NCI-H748 (cell line): ENCODE data around the gene GCN1.

ENCODE experiments used
- DNase-seq: peaks from one replicate; lab custom pipeline; 2025; ENCODE audit not compliant: unreplicated experiment; lab: John Stamatoyannopoulos, UW

The GCN1 gene

GRCh38 chr12:120150919-120151525 is 43.5 kb downstream of the GCN1 start:
- DNase-seq, result no peak

- no peak for DNase-seq
Measured at GRCh38 chr12:120148011-120148410, 46.5 kb downstream of the GCN1 start.

GRCh38 chr12:120145164-120145563 is 49.4 kb downstream of the GCN1 start:
- no peak for DNase-seq

GRCh38 chr12:120144215-120144614 is 50.3 kb downstream of the GCN1 start:
- no peak for DNase-seq

GRCh38 chr12:120142231-120142877 is 52.2 kb downstream of the GCN1 start:
- no peak for DNase-seq

GRCh38 chr12:120141336-120141735 is 53.2 kb downstream of the GCN1 start:
- DNase-seq, result no peak

GRCh38 chr12:120140603-120141002 is 53.9 kb downstream of the GCN1 start:
- DNase-seq, result no peak

GRCh38 chr12:120139958-120140357 is 54.6 kb downstream of the GCN1 start:
- no peak for DNase-seq

- no peak for DNase-seq
Measured at GRCh38 chr12:120138366-120138765, 56.1 kb downstream of the GCN1 start.

- DNase-seq, result no peak
Measured at GRCh38 chr12:120137833-120138232, 56.7 kb downstream of the GCN1 start.

- no peak for DNase-seq
Measured at GRCh38 chr12:120136093-120136770, 58.3 kb downstream of the GCN1 start.

- DNase-seq, result no peak
Measured at GRCh38 chr12:120134307-120134980, 60.1 kb downstream of the GCN1 start.

GRCh38 chr12:120132863-120133385 is 61.6 kb downstream of the GCN1 start:
- DNase-seq, result no peak

GRCh38 chr12:120132054-120132836 is 62.3 kb downstream of the GCN1 start:
- DNase-seq, result no peak

- no peak for DNase-seq
Measured at GRCh38 chr12:120131116-120131515, 63.4 kb downstream of the GCN1 start.

- DNase-seq, result no peak
Measured at GRCh38 chr12:120130011-120130410, 64.5 kb downstream of the GCN1 start.

- no peak for DNase-seq
Measured at GRCh38 chr12:120126635-120127005, 67.9 kb downstream of the GCN1 start.

- no peak for DNase-seq
Measured at GRCh38 chr12:120125792-120126634, 68.5 kb downstream of the GCN1 start.

GRCh38 chr12:120125029-120125428 is 69.5 kb downstream of the GCN1 start:
- DNase-seq, result no peak

GRCh38 chr12:120121766-120122293 is 72.7 kb downstream of the GCN1 start:
- no peak for DNase-seq
